B cell (primary cell): ENCODE measurements around the gene NVL. TPM values are rescaled to one million over a fixed set of nuclear protein-coding genes. Genes with fewer than 3 reads are reported as not detected.

ENCODE experiments used
- ATAC-seq: fragments of 200-7000 bp; cut with Tn5 transposase; one replicate; pipeline ENCODE4 v1.10.0; 2021; ENCODE audit warnings: low read depth, mild to moderate bottlenecking, moderate number of reproducible peaks, moderate library complexity
- CTCF ChIA-PET: fragments of 350-600 bp; sonication (Branson Sonifier 250); formaldehyde crosslinking; loops from one replicate; lab custom pipeline; 2021; ENCODE audit warnings: antibody characterized with exemption, inconsistent platforms; lab: Charles Lee
- POLR2A ChIA-PET: fragments of 350-600 bp; sonication (Branson Sonifier 250); formaldehyde crosslinking; loops from one replicate; lab custom pipeline; 2021; ENCODE audit warnings: antibody characterized with exemption; lab: Charles Lee
- DNase-seq: peaks from one replicate; pipeline ENCODE4 v3.0.0; 2013
- H2AFZ ChIP-seq: 2 replicates; pipeline ENCODE4 v1.6.1; 2012; ENCODE audit warnings: mild to moderate bottlenecking, low read depth, low read length; ENCODE audit not compliant: insufficient read depth, poor library complexity, severe bottlenecking
- H3K27ac ChIP-seq, 2 donors: 1 replicate in 1 of 2; 2 replicates in 1 of 2; pipeline ENCODE4 v1.5.1; 2012 to 2013; ENCODE audit warnings: low read length in 2 of 2, mild to moderate bottlenecking in 2 of 2, moderate library complexity in 1 of 2
- H3K27me3 ChIP-seq, 4 experiments: fragments of 200-600 bp in 1 of 4; sonication (generic) in 1 of 4; replicated peaks in 1 of 4; 1 replicate in 2 of 4; 2 replicates in 2 of 4; pipeline versions ENCODE4 v1.6.1 to v1.7.0; 2013 to 2016; ENCODE audit warnings: low read length in 3 of 4, mild to moderate bottlenecking in 2 of 4, mixed read lengths in 1 of 4, moderate library complexity in 1 of 4; ENCODE audit not compliant: insufficient read depth in 4 of 4, control insufficient read depth in 3 of 4; ENCODE audit errors: control extremely low read depth in 1 of 4
- H3K36me3 ChIP-seq, 2 experiments: replicated peaks in 1 of 2; 1 replicate in 1 of 2; 2 replicates in 1 of 2; pipeline versions ENCODE4 v1.6.1 to v1.7.1; 2013; ENCODE audit warnings: low read length in 1 of 2; ENCODE audit not compliant: insufficient read depth in 2 of 2, control insufficient read depth in 1 of 2; ENCODE audit errors: control extremely low read depth in 1 of 2, extremely low read depth in 1 of 2
- H3K4me1 ChIP-seq, 2 donors: fragments of 200-600 bp in 1 of 2; sonication (generic) in 1 of 2; 1 replicate in 1 of 2; 2 replicates in 1 of 2; pipeline versions ENCODE4 v1.5.1 to v1.6.1; 2013 to 2017; ENCODE audit warnings: low read length in 2 of 2; ENCODE audit not compliant: control insufficient read depth in 2 of 2, insufficient read depth in 2 of 2
- H3K4me2 ChIP-seq: replicated peaks from 2 replicates; pipeline ENCODE3; 2012; ENCODE audit warnings: mild to moderate bottlenecking, low read depth, low read length; ENCODE audit not compliant: poor library complexity, severe bottlenecking
- H3K4me3 ChIP-seq, 5 experiments: fragments of 200-600 bp in 1 of 5; sonication (generic) in 1 of 5; 1 replicate in 3 of 5; 2 replicates in 2 of 5; pipeline versions ENCODE4 v1.5.1 to v1.7.0; 2011 to 2016; ENCODE audit warnings: low read length in 4 of 5, mild to moderate bottlenecking in 4 of 5, low read depth in 2 of 5, control low read depth in 1 of 5, moderate library complexity in 1 of 5; ENCODE audit not compliant: insufficient read depth in 1 of 5; ENCODE audit errors: control extremely low read depth in 1 of 5, extremely low read depth in 1 of 5
- H3K79me2 ChIP-seq: fragments of 200-600 bp; sonication (generic); one replicate; pipeline ENCODE4 v1.6.0; 2016; ENCODE audit warnings: low read length; ENCODE audit not compliant: control insufficient read depth, insufficient read depth
- H3K9ac ChIP-seq: fragments of 200-600 bp; sonication (generic); 2 replicates; pipeline ENCODE4 v1.6.1; 2017; ENCODE audit warnings: mild to moderate bottlenecking, low read length, moderate library complexity
- H3K9me3 ChIP-seq, 3 donors: one replicate each; pipeline versions ENCODE4 v1.6.1 to v1.7.1; 2013; ENCODE audit warnings: low read length in 2 of 3; ENCODE audit not compliant: control insufficient read depth in 2 of 3, insufficient read depth in 1 of 3; ENCODE audit errors: control extremely low read depth in 1 of 3
- H4K20me1 ChIP-seq: 2 replicates; pipeline ENCODE4 v1.6.0; 2012; ENCODE audit warnings: mild to moderate bottlenecking, low read length; ENCODE audit not compliant: insufficient read depth, control insufficient read depth, poor library complexity, severe bottlenecking
- H3K27ac Mint-ChIP-seq: one replicate; pipeline ENCODE4 v1.8.0; 2021; ENCODE audit warnings: mixed read lengths
- H3K27me3 Mint-ChIP-seq: one replicate; pipeline ENCODE4 v1.8.0; 2021; ENCODE audit warnings: mixed read lengths
- H3K4me1 Mint-ChIP-seq: one replicate; pipeline ENCODE4 v1.8.0; 2021; ENCODE audit warnings: mixed read lengths
- H3K4me3 Mint-ChIP-seq: one replicate; pipeline ENCODE4 v1.8.0; 2021; ENCODE audit warnings: mixed read lengths
- H3K9me3 Mint-ChIP-seq: one replicate; pipeline ENCODE4 v1.8.0; 2022; ENCODE audit warnings: mixed read lengths; ENCODE audit not compliant: insufficient read depth
- EZH2 ChIP-seq: IDR thresholded peaks from 2 replicates; pipeline ENCODE4 v1.6.1; 2012; ENCODE audit warnings: borderline replicate concordance, low read depth, mild to moderate bottlenecking, moderate library complexity, low read length; ENCODE audit not compliant: insufficient read depth, poor library complexity, severe bottlenecking
- WGBS: methylation state at CpG from one replicate; pipeline ENCODE4 v1.1.5; 2013; ENCODE audit warnings: missing lambda C conversion rate; ENCODE audit not compliant: insufficient coverage; 5-methylcytosine and 5-hydroxymethylcytosine counted together
- intact Hi-C: fragments of 100-400 bp; cut with micrococcal nuclease; formaldehyde crosslinking; loops from one replicate; pipeline ENCODE4 v1.10.0; 2022
- polyA plus RNA-seq: library from polyadenylated mRNA; depleted of rRNA; stranded (reverse); fragments of >200 nt; gene quantifications from 2 replicates; pipeline ENCODE4 v1.2.3, GENCODE V29; 2012
- total RNA-seq, 2 donors: library from RNA; stranded (reverse); fragments of 120-200 nt in 1 of 2; gene quantifications; 1 replicate in 1 of 2; 2 replicates in 1 of 2; pipeline versions ENCODE4 v1.2.3 to v1.2.4, GENCODE V29; 2013 to 2022
- TF ChIP-seq, protein P1 (sequence below): fragments of 200-600 bp; IDR thresholded peaks from one replicate; pipeline ENCODE4 v1.8.0; 2022; ENCODE audit warnings: antibody characterized with exemption, mild to moderate bottlenecking

NVL gene
- total and polyA plus RNA-seq, 2 donors (not counting 1 experiment from before 2014, with no cell fraction given): 28.1 to 45.5 TPM

DNA sequence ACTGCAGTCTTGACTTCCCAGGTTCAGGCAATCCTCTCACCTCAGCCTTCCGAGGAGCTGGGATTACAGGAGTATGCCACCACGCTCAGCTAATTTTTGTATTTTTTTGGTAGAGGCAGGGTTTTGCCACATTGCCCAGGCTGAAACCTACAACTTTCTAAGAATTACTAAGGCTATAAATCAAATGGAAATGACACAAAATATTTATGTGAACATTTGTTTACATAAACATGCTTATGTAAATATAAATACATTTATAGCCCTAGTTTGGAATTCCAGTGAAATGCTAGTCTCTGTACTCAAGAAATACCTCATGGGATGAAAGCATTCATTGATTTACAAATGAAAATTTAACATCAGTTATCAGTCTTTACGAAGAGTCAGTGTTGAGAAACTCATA is 47.8 kb downstream of the NVL start:
- no peak overlapping the region for H3K27ac ChIP-seq
- no peak overlapping the region for H3K27ac Mint-ChIP-seq
- H3K9me3 ChIP-seq: no peaks in the 10 kb centered on the region
- ChIA-PET CTCF (no interaction called here), POLR2A (no interaction called here)
- peaks cover 8 to 42% of the 10 kb centered on the region in 2 experiments for H3K36me3 ChIP-seq
- DNase-seq (no peak), ATAC-seq (no peak)
- H4K20me1 ChIP-seq: no peaks in the 10 kb centered on the region
- TF ChIP-seq EZH2: no peak
- TF ChIP-seq, protein P1, sequence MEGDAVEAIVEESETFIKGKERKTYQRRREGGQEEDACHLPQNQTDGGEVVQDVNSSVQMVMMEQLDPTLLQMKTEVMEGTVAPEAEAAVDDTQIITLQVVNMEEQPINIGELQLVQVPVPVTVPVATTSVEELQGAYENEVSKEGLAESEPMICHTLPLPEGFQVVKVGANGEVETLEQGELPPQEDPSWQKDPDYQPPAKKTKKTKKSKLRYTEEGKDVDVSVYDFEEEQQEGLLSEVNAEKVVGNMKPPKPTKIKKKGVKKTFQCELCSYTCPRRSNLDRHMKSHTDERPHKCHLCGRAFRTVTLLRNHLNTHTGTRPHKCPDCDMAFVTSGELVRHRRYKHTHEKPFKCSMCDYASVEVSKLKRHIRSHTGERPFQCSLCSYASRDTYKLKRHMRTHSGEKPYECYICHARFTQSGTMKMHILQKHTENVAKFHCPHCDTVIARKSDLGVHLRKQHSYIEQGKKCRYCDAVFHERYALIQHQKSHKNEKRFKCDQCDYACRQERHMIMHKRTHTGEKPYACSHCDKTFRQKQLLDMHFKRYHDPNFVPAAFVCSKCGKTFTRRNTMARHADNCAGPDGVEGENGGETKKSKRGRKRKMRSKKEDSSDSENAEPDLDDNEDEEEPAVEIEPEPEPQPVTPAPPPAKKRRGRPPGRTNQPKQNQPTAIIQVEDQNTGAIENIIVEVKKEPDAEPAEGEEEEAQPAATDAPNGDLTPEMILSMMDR: no peak
- H3K27me3 ChIP-seq: no peaks in the 10 kb centered on the region
- no peak overlapping the region for H3K4me3 Mint-ChIP-seq
- no peaks in the 10 kb centered on the region for H3K4me1 ChIP-seq
- H2AFZ ChIP-seq: no peak overlapping the region
- H3K79me2 ChIP-seq: peaks cover 3% of the 10 kb centered on the region
- WGBS: no CpG with 5 or more reads among the region's 3 CpGs
- H3K27me3 Mint-ChIP-seq: no peaks in the 10 kb centered on the region
- H3K9me3 Mint-ChIP-seq: no peaks in the 10 kb centered on the region
- no peak overlapping the region for H3K4me3 ChIP-seq
- no peak overlapping the region for H3K9ac ChIP-seq
- intact Hi-C loops: no loop called here
- H3K4me1 Mint-ChIP-seq: no peaks in the 10 kb centered on the region
- no peak overlapping the region for H3K4me2 ChIP-seq

DNA sequence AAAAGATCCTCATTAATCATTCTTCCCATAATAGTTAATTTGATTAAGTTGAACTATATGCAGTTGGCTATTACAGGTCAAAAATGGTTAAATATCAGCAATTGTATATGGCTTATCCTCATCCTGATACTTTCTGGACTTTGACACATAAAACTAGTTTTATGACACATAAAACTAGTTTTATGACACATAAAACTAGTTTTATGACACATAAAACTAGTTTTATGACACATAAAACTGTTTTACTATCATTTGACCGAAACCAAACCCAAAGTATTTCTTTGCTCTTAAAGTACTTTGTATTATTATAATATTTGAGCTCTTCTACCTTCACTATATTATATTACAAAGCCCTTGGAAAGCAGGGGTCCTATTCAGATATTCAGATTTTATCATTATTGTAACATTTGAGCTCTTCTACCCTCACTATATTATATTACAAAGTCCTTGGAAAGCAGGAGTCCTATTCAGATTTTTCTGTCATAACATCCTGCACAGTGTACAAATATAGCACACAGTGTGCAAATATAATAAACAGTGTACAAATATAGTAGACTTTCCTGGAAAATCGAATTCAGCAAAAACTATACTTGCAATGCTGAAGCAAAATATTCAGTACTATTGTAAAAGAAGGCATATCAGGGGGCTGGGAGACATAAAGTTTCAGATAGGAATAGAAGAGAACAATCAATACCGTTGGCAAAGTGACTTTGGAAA is 53.0 kb downstream of the NVL start:
- no peaks in the 10 kb centered on the region for H3K4me1 Mint-ChIP-seq
- Histone ChIP-seq H3K4me2 (no peak overlapping the region), H4K20me1 (no peaks in the 10 kb centered on the region), H3K4me3 (no peak overlapping the region), H3K27me3 (no peaks in the 10 kb centered on the region), H2AFZ (no peak overlapping the region), H3K36me3 (peaks cover 10 to 15% of the 10 kb centered on the region in 2 experiments), H3K79me2 (no peaks in the 10 kb centered on the region), H3K9me3 (no peaks in the 10 kb centered on the region), H3K27ac (no peak overlapping the region), H3K9ac (no peak overlapping the region), H3K4me1 (no peaks in the 10 kb centered on the region)
- no peaks in the 10 kb centered on the region for H3K9me3 Mint-ChIP-seq
- H3K27me3 Mint-ChIP-seq: no peaks in the 10 kb centered on the region
- intact Hi-C loops: loop anchor here (5.0 kb wide), 1 partner anchor 95 kb away; the partner anchor contains the start of gene DEGS1
- no peak for ATAC-seq
- ChIA-PET POLR2A (interaction anchor here (0.6 kb wide), 1 partner anchor 131 kb away, joined by 5 read pairs; no protein-coding TSS in a partner anchor), CTCF (no interaction called here)
- TF ChIP-seq, protein P1: no peak
- no peak for TF ChIP-seq EZH2
- WGBS: no CpG with 5 or more reads among the region's 3 CpGs
- DNase-seq: no peak
- H3K4me3 Mint-ChIP-seq: no peak overlapping the region
- H3K27ac Mint-ChIP-seq: no peak overlapping the region
